Brain microvascular endothelial cell (primary cell): ENCODE measurements around the gene ANKRD26.

ENCODE experiments used
- DNase-seq: peaks from one replicate; pipeline ENCODE4 v3.0.0-alpha.2; 2020
- H3K27ac ChIP-seq: fragments of 250-450 bp; sonication (Bioruptor Pico); 2 replicates; pipeline ENCODE4 v1.5.1; 2020; ENCODE audit warnings: mild to moderate bottlenecking, moderate library complexity
- H3K27me3 ChIP-seq: fragments of 250-450 bp; sonication (Bioruptor Pico); replicated peaks from 2 replicates; pipeline ENCODE4 v1.5.1; 2020; ENCODE audit warnings: mild to moderate bottlenecking
- H3K36me3 ChIP-seq: fragments of 250-450 bp; sonication (Bioruptor Pico); replicated peaks from 2 replicates; pipeline ENCODE4 v1.5.1; 2020; ENCODE audit warnings: mild to moderate bottlenecking
- H3K4me3 ChIP-seq: 2 replicates; pipeline ENCODE4 v1.5.1; 2011; ENCODE audit warnings: low read depth, mild to moderate bottlenecking, control low read depth, low read length, moderate library complexity
- CTCF ChIP-seq: IDR thresholded peaks from 2 replicates; pipeline ENCODE4 v1.5.1; 2011; ENCODE audit warnings: low read depth, mild to moderate bottlenecking, moderate library complexity, low read length, control low read depth, inconsistent platforms; ENCODE audit errors: missing control alignments
- in situ Hi-C: cut with HindIII; loops from 2 replicates; pipeline ENCODE4 v1.10.0; 2017; ENCODE audit warnings: low sequenced_read_pairs, low pct_ligation_motif_present

ANKRD26 gene

GRCh38 chr10:26981232-26981824, 119.0 kb downstream of the ANKRD26 start:
- in situ Hi-C loops: no loop called here
- Histone ChIP-seq H3K27ac (no peak overlapping the region), H3K4me3 (no peak overlapping the region), H3K27me3 (no peaks in the 10 kb centered on the region), H3K36me3 (no peaks in the 10 kb centered on the region)
- no peak for DNase-seq
- TF ChIP-seq CTCF: no peak

GRCh38 chr10:26978519-26978918, 121.8 kb downstream of the ANKRD26 start:
- Histone ChIP-seq H3K36me3 (no peaks in the 10 kb centered on the region), H3K27ac (no peak overlapping the region), H3K27me3 (no peaks in the 10 kb centered on the region), H3K4me3 (no peak overlapping the region)
- in situ Hi-C loops: no loop called here
- no peak for TF ChIP-seq CTCF
- no peak for DNase-seq

- no peaks in the 10 kb centered on the region for H3K27me3 ChIP-seq
- DNase-seq: no peak
- H3K36me3 ChIP-seq: no peaks in the 10 kb centered on the region
- no peak overlapping the region for H3K4me3 ChIP-seq
- TF ChIP-seq CTCF: no peak
- in situ Hi-C loops: no loop called here
- H3K27ac ChIP-seq: no peak overlapping the region
These were observed 122.7 kb downstream of the ANKRD26 start for GRCh38 chr10:26977635-26978034.

GRCh38 chr10:26970667-26971066, 129.6 kb downstream of the ANKRD26 start:
- DNase-seq: no peak
- Histone ChIP-seq H3K27me3 (no peaks in the 10 kb centered on the region), H3K36me3 (no peaks in the 10 kb centered on the region), H3K4me3 (no peak overlapping the region), H3K27ac (no peak overlapping the region)
- in situ Hi-C loops: no loop called here
- TF ChIP-seq CTCF: no peak

- H3K36me3 ChIP-seq: no peaks in the 10 kb centered on the region
- DNase-seq: no peak
- no peak overlapping the region for H3K27ac ChIP-seq
- TF ChIP-seq CTCF: no peak
- no peaks in the 10 kb centered on the region for H3K27me3 ChIP-seq
- in situ Hi-C loops: no loop called here
- no peak overlapping the region for H3K4me3 ChIP-seq
These were observed 131.0 kb downstream of the ANKRD26 start for GRCh38 chr10:26969145-26969926.
